Small intestine (tissue), 16 donors: ENCODE results near the gene SLC25A18. TPM values are rescaled to one million over a fixed set of nuclear protein-coding genes. Genes with fewer than 3 reads are reported as not detected.
"Not testable (repeated sequence)": the region's sequence is repeated elsewhere in the genome, so short reads cannot be mapped to it uniquely, and the experiment has no call there.

ENCODE experiments used
- DNase-seq, 2 donors: peaks; one replicate each; pipeline versions ENCODE4 v3.0.0 to v3.0.0-alpha.2; 2013
- FAIRE-seq: peaks from 2 replicates; lab custom pipeline; 2012; peaks lifted over from hg19 to GRCh38; lab: Jason Lieb, UNC
- H3K27ac ChIP-seq, 3 donors: one replicate each; pipeline ENCODE4 v1.5.1; 2013; ENCODE audit warnings: low read length in 2 of 3, mild to moderate bottlenecking in 2 of 3, control low read depth in 1 of 3, inconsistent platforms in 1 of 3, low read depth in 1 of 3, moderate library complexity in 1 of 3
- H3K27me3 ChIP-seq, 3 donors: one replicate each; pipeline ENCODE4 v1.6.1; 2013; ENCODE audit warnings: low read length in 3 of 3, inconsistent platforms in 1 of 3; ENCODE audit not compliant: control insufficient read depth in 3 of 3, insufficient read depth in 3 of 3
- H3K36me3 ChIP-seq, 3 donors: one replicate each; pipeline ENCODE4 v1.6.1; 2013; ENCODE audit warnings: low read length in 3 of 3, inconsistent platforms in 1 of 3, low read depth in 1 of 3, mild to moderate bottlenecking in 1 of 3, moderate library complexity in 1 of 3; ENCODE audit not compliant: control insufficient read depth in 3 of 3, insufficient read depth in 2 of 3
- H3K4me1 ChIP-seq, 3 donors: one replicate each; pipeline ENCODE4 v1.6.1; 2013; ENCODE audit warnings: low read length in 2 of 3, inconsistent platforms in 1 of 3, low read depth in 1 of 3, mild to moderate bottlenecking in 1 of 3, moderate library complexity in 1 of 3; ENCODE audit not compliant: control insufficient read depth in 3 of 3, insufficient read depth in 2 of 3
- H3K4me3 ChIP-seq, 3 donors: one replicate each; pipeline ENCODE4 v1.5.1; 2013; ENCODE audit warnings: low read length in 3 of 3, control low read depth in 1 of 3, inconsistent platforms in 1 of 3, low read depth in 1 of 3, mild to moderate bottlenecking in 1 of 3, moderate library complexity in 1 of 3
- H3K9me3 ChIP-seq, 2 donors: one replicate each; pipeline ENCODE4 v1.6.1; 2013; ENCODE audit warnings: low read depth in 1 of 2, low read length in 1 of 2; ENCODE audit not compliant: control insufficient read depth in 2 of 2, insufficient read depth in 1 of 2
- WGBS, 3 donors: extraction: QIAGEN DNeasy Blood & Tissue Kit; methylation state at CpG; one replicate each; pipeline ENCODE4 v1.1.7; 2013; 5-methylcytosine and 5-hydroxymethylcytosine counted together
- long read RNA-seq, 10 donors: transcript quantifications; one replicate each; lab custom pipeline, GENCODE V29; 2026
- polyA plus RNA-seq, 4 donors: library from polyadenylated mRNA; stranded (reverse) in 3 of 4; unstranded in 1 of 4; fragments of 200-250 nt in 3 of 4; fragments of 120-200 nt in 1 of 4; gene quantifications; one replicate each; pipeline versions ENCODE4 v1.2.1 to v1.2.3, GENCODE V29; 2013
- donor health status: healthy with polysubstance abuse.
- donor health status: control.
- donor health status: control.
- donor health status: Bipolar disorder and iron deficiency.
- donor health status: healthy.

SLC25A18 gene
- 1 to 10 TPM in 1 of 4 donors, under 1 TPM in 1, not detected in 2; 0.38 to 2.1 TPM for polyA plus RNA-seq
- long read RNA-seq, donor 1, partial matches to known transcripts: 200 of 200 reads
- long read RNA-seq, donor 1, other reads (novel, unspliced or antisense): 0 of 200 reads
- long read RNA-seq, donor 2: 0 reads
- long read RNA-seq, donor 3: 0 reads
- long read RNA-seq, donor 4: 0 reads
- long read RNA-seq, donor 5: 0 reads
- long read RNA-seq, donor 6: 0 reads
- long read RNA-seq, donor 7: 0 reads
- long read RNA-seq, donor 8: 0 reads
- long read RNA-seq, donor 9: 0 reads
- long read RNA-seq, donor 10: 0 reads

GRCh38 chr22:17562906-17563870, at the start of gene SLC25A18:
SLC25A18 (plus strand) TSS chr22:17563498; CDS start chr22:17579945, 16,447 bp downstream.
- FAIRE-seq (no peak), DNase-seq (peak in 1 of 2 donors; percentile 78)
- 48 to 57% (median 53%) methylated on average over 17 of the region's 17 CpGs for WGBS, 3 donors

GRCh38 chr22:17513612-17514011, 49.7 kb upstream of the SLC25A18 start:
- no peak for FAIRE-seq
- 46 to 54% (median 50%) methylated on average over 2 of the region's 2 CpGs for whole genome bisulfite sequencing, 3 donors

More at GRCh38 chr22:17562906-17563870, at the start of gene SLC25A18:
- no peaks in the 10 kb centered on the region for H3K4me1 ChIP-seq
- H3K4me3 ChIP-seq: no peak within 1 kb of the TSS
- H3K27me3 ChIP-seq: no peaks in the 10 kb centered on the region
- peak within 1 kb of the TSS in 2 of 3 donors; percentile 15 to 32 for H3K27ac ChIP-seq
- no peaks in the 10 kb centered on the region for H3K36me3 ChIP-seq
- no peaks in the 10 kb centered on the region for H3K9me3 ChIP-seq

GRCh38 chr22:17514084-17514483, 49.2 kb upstream of the SLC25A18 start:
- Histone ChIP-seq H3K27ac (no peak overlapping the region), H3K9me3 (no peaks in the 10 kb centered on the region), H3K4me1 (no peaks in the 10 kb centered on the region), H3K27me3 (no peaks in the 10 kb centered on the region), H3K36me3 (no peaks in the 10 kb centered on the region), H3K4me3 (no peak overlapping the region)
- 83 to 89% (median 83%) methylated on average over 7 of the region's 7 CpGs for WGBS, 3 donors
- DNase-seq: no peak
- FAIRE-seq: no peak

More at GRCh38 chr22:17513612-17514011, 49.7 kb upstream of the SLC25A18 start:
- DNase-seq: peak in 1 of 2 donors; percentile 2
- H3K27me3 ChIP-seq: no peaks in the 10 kb centered on the region
- no peaks in the 10 kb centered on the region for H3K4me1 ChIP-seq
- H3K36me3 ChIP-seq: no peaks in the 10 kb centered on the region
- H3K9me3 ChIP-seq: no peaks in the 10 kb centered on the region
- H3K27ac ChIP-seq: no peak overlapping the region
- no peak overlapping the region for H3K4me3 ChIP-seq

- DNase-seq (no peak), FAIRE-seq (no peak)
- Histone ChIP-seq H3K4me1 (no peaks in the 10 kb centered on the region), H3K36me3 (no peaks in the 10 kb centered on the region), H3K27ac (no peak overlapping the region), H3K9me3 (no peaks in the 10 kb centered on the region), H3K27me3 (no peaks in the 10 kb centered on the region), H3K4me3 (no peak overlapping the region)
- 73 to 77% (median 75%) methylated on average over 3 of the region's 3 CpGs for WGBS, 3 donors
Measured at GRCh38 chr22:17518406-17518805, 44.9 kb upstream of the SLC25A18 start.

GRCh38 chr22:17521971-17522370, 41.3 kb upstream of the SLC25A18 start:
- not testable (repeated sequence) for DNase-seq, H3K27me3 ChIP-seq, H3K4me3 ChIP-seq, H3K36me3 ChIP-seq, H3K4me1 ChIP-seq, H3K27ac ChIP-seq, FAIRE-seq, H3K9me3 ChIP-seq
- WGBS, 3 donors: 91 to 100% (median 98%) methylated on average over 1 of the region's 1 CpG

- no peaks in the 10 kb centered on the region for H3K36me3 ChIP-seq
- FAIRE-seq (no peak), DNase-seq (no peak)
- 87 to 89% (median 88%) methylated on average over 10 of the region's 10 CpGs for WGBS, 3 donors
- H3K4me3 ChIP-seq: no peak overlapping the region
- H3K27ac ChIP-seq: no peak overlapping the region
- H3K27me3 ChIP-seq: no peaks in the 10 kb centered on the region
- H3K4me1 ChIP-seq: no peaks in the 10 kb centered on the region
- no peaks in the 10 kb centered on the region for H3K9me3 ChIP-seq
Measured at GRCh38 chr22:17523925-17524324, 39.4 kb upstream of the SLC25A18 start.

GRCh38 chr22:17536269-17536668, 27.0 kb upstream of the SLC25A18 start:
- DNase-seq: no peak
- Histone ChIP-seq H3K4me3 (no peak overlapping the region), H3K27me3 (no peaks in the 10 kb centered on the region), H3K9me3 (no peaks in the 10 kb centered on the region), H3K4me1 (no peaks in the 10 kb centered on the region), H3K36me3 (no peaks in the 10 kb centered on the region), H3K27ac (no peak overlapping the region)
- no peak for FAIRE-seq
- WGBS, 3 donors: 84 to 92% (median 92%) methylated on average over 5 of the region's 5 CpGs

GRCh38 chr22:17537155-17537554, 26.1 kb upstream of the SLC25A18 start:
- no peaks in the 10 kb centered on the region for H3K36me3 ChIP-seq
- DNase-seq (peak in 1 of 2 donors; percentile 8), FAIRE-seq (no peak)
- H3K27me3 ChIP-seq: no peaks in the 10 kb centered on the region
- H3K9me3 ChIP-seq: no peaks in the 10 kb centered on the region
- H3K27ac ChIP-seq: no peak overlapping the region
- H3K4me3 ChIP-seq: no peak overlapping the region
- 62 to 81% (median 66%) methylated on average over 2 of the region's 2 CpGs for WGBS, 3 donors
- no peaks in the 10 kb centered on the region for H3K4me1 ChIP-seq
